C4-2B (cell line): ENCODE data around the gene ALAS2.

ENCODE experiments used
- ZFX ChIP-seq: fragments of 450-650 bp; IDR thresholded peaks from 2 replicates; pipeline ENCODE4 v1.6.1; 2017
- TF ChIP-seq, protein P1 (sequence below): fragments of 450-650 bp; conservative IDR thresholded peaks from 2 replicates; pipeline ENCODE4 v1.5.1; 2017; ENCODE audit warnings: mild to moderate bottlenecking

DNA sequence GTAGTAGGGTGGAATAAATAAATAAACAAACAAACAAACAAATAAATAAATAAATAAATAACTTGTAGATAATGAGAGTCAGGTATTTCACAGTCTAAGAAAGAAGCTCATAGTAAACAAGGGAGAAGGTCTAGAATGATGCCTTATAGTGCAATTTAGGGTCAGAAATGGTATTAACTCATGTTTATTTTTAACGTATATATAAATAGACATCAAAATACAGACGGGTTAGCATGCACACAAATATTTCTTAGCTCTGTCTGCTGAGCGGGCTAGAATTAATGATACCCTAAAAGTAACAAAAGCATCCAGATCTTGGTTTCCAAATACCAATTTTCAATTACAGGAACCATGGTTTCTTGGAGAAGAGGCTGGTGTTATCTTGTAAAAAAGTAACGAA, 53.4 kb downstream of the ALAS2 start:
- TF ChIP-seq, protein P1, sequence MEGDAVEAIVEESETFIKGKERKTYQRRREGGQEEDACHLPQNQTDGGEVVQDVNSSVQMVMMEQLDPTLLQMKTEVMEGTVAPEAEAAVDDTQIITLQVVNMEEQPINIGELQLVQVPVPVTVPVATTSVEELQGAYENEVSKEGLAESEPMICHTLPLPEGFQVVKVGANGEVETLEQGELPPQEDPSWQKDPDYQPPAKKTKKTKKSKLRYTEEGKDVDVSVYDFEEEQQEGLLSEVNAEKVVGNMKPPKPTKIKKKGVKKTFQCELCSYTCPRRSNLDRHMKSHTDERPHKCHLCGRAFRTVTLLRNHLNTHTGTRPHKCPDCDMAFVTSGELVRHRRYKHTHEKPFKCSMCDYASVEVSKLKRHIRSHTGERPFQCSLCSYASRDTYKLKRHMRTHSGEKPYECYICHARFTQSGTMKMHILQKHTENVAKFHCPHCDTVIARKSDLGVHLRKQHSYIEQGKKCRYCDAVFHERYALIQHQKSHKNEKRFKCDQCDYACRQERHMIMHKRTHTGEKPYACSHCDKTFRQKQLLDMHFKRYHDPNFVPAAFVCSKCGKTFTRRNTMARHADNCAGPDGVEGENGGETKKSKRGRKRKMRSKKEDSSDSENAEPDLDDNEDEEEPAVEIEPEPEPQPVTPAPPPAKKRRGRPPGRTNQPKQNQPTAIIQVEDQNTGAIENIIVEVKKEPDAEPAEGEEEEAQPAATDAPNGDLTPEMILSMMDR: no peak
- no peak for TF ChIP-seq ZFX
